Loucy (cell line): ENCODE measurements around the gene CEP290.

Experiments
- H2AFZ ChIP-seq: fragments of 200-600 bp; sonication (generic); 2 replicates; pipeline ENCODE4 v1.6.0; 2016; ENCODE audit warnings: antibody characterized with exemption, mild to moderate bottlenecking, low read length, moderate library complexity
- H3F3A ChIP-seq: fragments of 200-600 bp; 2 replicates; pipeline ENCODE4 v1.6.0; 2016; ENCODE audit warnings: antibody characterized with exemption, low read depth, mild to moderate bottlenecking
- H3K27me3 ChIP-seq: fragments of 200-600 bp; sonication (generic); 2 replicates; pipeline ENCODE4 v1.6.1; 2014; ENCODE audit warnings: low read length, mild to moderate bottlenecking; ENCODE audit not compliant: insufficient read depth, poor library complexity, severe bottlenecking
- H3K36me3 ChIP-seq: fragments of 200-600 bp; sonication (generic); 2 replicates; pipeline ENCODE4 v1.6.1; 2016; ENCODE audit warnings: low read length; ENCODE audit not compliant: insufficient read depth
- H3K4me1 ChIP-seq: fragments of 200-600 bp; sonication (generic); 2 replicates; pipeline ENCODE4 v1.5.1; 2014; ENCODE audit warnings: low read length, mild to moderate bottlenecking; ENCODE audit not compliant: insufficient read depth, poor library complexity, severe bottlenecking
- H3K4me2 ChIP-seq: fragments of 200-600 bp; sonication (generic); 2 replicates; pipeline ENCODE4 v1.6.0; 2014; ENCODE audit warnings: antibody characterized with exemption, low read length, low read depth, mild to moderate bottlenecking; ENCODE audit not compliant: poor library complexity, severe bottlenecking
- H3K4me3 ChIP-seq: fragments of 200-600 bp; sonication (generic); 2 replicates; pipeline ENCODE4 v1.5.1; 2014; ENCODE audit warnings: low read length, mild to moderate bottlenecking, mixed read lengths; ENCODE audit not compliant: poor library complexity, severe bottlenecking
- H3K79me2 ChIP-seq: fragments of 200-600 bp; sonication (generic); 2 replicates; pipeline ENCODE4 v1.6.1; 2014; ENCODE audit warnings: low read length; ENCODE audit not compliant: insufficient read depth
- H3K9ac ChIP-seq: fragments of 200-600 bp; sonication (generic); 2 replicates; pipeline ENCODE4 v1.6.0; 2014; ENCODE audit warnings: mild to moderate bottlenecking, low read depth, low read length, moderate library complexity; ENCODE audit not compliant: poor library complexity, severe bottlenecking
- H3K9me2 ChIP-seq: fragments of 200-600 bp; sonication (generic); replicated peaks from 2 replicates; pipeline ENCODE4 v1.6.1; 2016; ENCODE audit warnings: low read depth, low read length, mixed read lengths
- H3K9me3 ChIP-seq: fragments of 200-600 bp; sonication (generic); 2 replicates; pipeline ENCODE4 v1.6.1; 2014; ENCODE audit warnings: mild to moderate bottlenecking, antibody characterized with exemption, low read length, low read depth; ENCODE audit not compliant: insufficient read depth
- H4K20me1 ChIP-seq: fragments of 200-600 bp; sonication (generic); 2 replicates; pipeline ENCODE4 v1.6.0; 2014; ENCODE audit warnings: antibody characterized with exemption, low read length, mild to moderate bottlenecking; ENCODE audit not compliant: insufficient read depth, poor library complexity, severe bottlenecking
- CTCF ChIP-seq: fragments of 200-600 bp; sonication (generic); conservative IDR thresholded peaks from 2 replicates; pipeline ENCODE4 v1.5.1; 2014; ENCODE audit warnings: mild to moderate bottlenecking, antibody characterized with exemption, low read length
- EZH2phosphoT487 ChIP-seq: fragments of 200-600 bp; IDR thresholded peaks from 2 replicates; pipeline ENCODE4 v1.6.1; 2018; ENCODE audit warnings: antibody characterized with exemption, mild to moderate bottlenecking, moderate library complexity, borderline replicate concordance

Gene CEP290

DNA sequence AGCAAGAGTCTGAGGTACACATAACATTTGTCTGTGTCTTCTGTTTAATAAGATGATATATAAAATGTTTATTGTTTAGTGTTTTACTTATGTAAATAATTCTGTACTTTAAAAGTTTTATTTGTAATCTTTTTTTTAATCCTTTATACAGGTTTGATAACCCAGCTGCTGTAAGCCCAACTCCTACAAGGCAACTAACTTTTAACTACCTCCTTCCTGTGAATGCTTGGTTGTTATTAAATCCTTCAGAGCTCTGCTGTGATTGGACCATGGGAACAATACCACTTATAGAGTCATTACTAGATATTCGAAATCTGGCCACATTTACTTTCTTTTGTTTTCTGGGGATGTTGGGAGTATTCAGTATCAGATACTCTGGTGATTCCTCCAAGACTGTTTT, 24.3 kb upstream of the CEP290 start:
- no peak for TF ChIP-seq EZH2phosphoT487
- TF ChIP-seq CTCF, result no peak
- Histone ChIP-seq H3K4me1 (no peaks in the 10 kb centered on the region), H3K79me2 (no peaks in the 10 kb centered on the region), H3K9me3 (no peaks in the 10 kb centered on the region), H3K36me3 (peaks cover 9% of the 10 kb centered on the region; the same call in 1 of the 2 replicates), H3K27me3 (no peaks in the 10 kb centered on the region), H4K20me1 (no peaks in the 10 kb centered on the region), H3F3A (no peaks in the 10 kb centered on the region), H2AFZ (no peak overlapping the region), H3K4me3 (no peak overlapping the region), H3K9me2 (no peaks in the 10 kb centered on the region), H3K4me2 (no peak overlapping the region), H3K9ac (no peak overlapping the region)

DNA sequence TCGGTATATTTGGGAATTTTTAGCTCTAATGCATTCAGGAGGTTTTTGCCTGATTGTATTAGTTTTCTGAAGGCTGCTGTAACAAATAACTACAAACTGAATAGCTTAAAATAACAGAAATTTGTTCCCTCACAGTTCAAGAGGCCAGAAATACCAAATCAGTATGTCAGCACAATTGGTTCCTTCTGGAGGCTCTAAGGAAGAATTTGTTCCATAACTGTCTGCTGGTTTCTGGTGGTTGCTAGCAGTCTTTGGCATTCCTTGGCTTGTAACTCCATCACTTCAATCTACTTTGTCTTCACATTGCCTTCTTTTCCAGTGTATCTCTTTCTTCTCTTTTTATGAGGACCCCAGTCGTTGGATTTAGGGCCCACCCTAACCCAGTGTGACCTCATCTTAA, 21.5 kb upstream of the CEP290 start:
- Histone ChIP-seq H3K4me2 (no peak overlapping the region), H3K4me3 (no peak overlapping the region), H3K9ac (no peak overlapping the region), H3K9me3 (no peaks in the 10 kb centered on the region), H4K20me1 (no peaks in the 10 kb centered on the region), H3K36me3 (peaks cover 12% of the 10 kb centered on the region; the same call in 1 of the 2 replicates), H3K27me3 (no peaks in the 10 kb centered on the region), H3K79me2 (no peaks in the 10 kb centered on the region), H3F3A (no peaks in the 10 kb centered on the region), H3K9me2 (no peaks in the 10 kb centered on the region), H2AFZ (no peak overlapping the region), H3K4me1 (no peaks in the 10 kb centered on the region)
- no peak for TF ChIP-seq CTCF

DNA sequence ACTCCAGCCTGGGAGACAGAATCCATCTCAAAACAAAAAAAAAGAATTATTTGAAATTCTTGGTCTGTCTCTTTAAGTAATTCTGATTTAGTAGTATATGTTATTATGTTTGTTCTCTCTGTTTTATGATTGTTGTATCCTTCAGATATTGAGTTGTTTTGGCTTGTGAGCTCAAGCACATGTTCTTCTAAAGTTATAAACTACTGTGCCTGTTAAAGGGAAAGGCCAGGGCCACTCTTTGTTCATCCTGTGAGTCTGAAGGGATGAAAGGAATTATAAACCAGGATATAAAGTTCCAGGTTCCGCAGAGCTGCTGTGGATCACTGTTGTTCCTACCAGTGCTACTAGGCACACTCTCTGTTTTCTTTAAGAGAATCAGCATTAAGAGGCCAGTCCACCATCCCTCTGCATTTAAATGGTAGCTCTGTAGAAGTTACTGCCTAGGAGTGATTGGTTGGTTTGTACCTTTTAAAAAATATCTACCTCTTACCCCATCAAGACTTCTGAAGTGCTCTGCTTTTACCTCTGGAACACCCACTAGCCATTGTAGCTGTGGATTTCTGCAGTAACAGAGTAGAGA, 14.3 kb upstream of the CEP290 start:
- Histone ChIP-seq H2AFZ (no peak overlapping the region), H3K4me2 (no peak overlapping the region), H3K27me3 (no peaks in the 10 kb centered on the region), H3K9ac (no peak overlapping the region), H3F3A (no peaks in the 10 kb centered on the region; the same call in 1 of the 2 replicates), H3K9me2 (no peaks in the 10 kb centered on the region), H3K36me3 (peaks cover 3% of the 10 kb centered on the region; the same call in 1 of the 2 replicates), H4K20me1 (no peaks in the 10 kb centered on the region), H3K4me3 (no peak overlapping the region), H3K4me1 (no peaks in the 10 kb centered on the region), H3K79me2 (no peaks in the 10 kb centered on the region), H3K9me3 (no peaks in the 10 kb centered on the region)
- no peak for TF ChIP-seq EZH2phosphoT487
- no peak for TF ChIP-seq CTCF
